DMS53 treated with DMSO at 0.1 percent for 48 hours (cell line): ENCODE results near the gene CAB39.
"Not testable (repeated sequence)": the region's sequence is repeated elsewhere in the genome, so short reads cannot be mapped to it uniquely, and the experiment has no call there.

Source experiments
- DNase-seq: peaks from one replicate; lab custom pipeline; 2025; ENCODE audit not compliant: unreplicated experiment; lab: John Stamatoyannopoulos, UW

The CAB39 gene

DNA sequence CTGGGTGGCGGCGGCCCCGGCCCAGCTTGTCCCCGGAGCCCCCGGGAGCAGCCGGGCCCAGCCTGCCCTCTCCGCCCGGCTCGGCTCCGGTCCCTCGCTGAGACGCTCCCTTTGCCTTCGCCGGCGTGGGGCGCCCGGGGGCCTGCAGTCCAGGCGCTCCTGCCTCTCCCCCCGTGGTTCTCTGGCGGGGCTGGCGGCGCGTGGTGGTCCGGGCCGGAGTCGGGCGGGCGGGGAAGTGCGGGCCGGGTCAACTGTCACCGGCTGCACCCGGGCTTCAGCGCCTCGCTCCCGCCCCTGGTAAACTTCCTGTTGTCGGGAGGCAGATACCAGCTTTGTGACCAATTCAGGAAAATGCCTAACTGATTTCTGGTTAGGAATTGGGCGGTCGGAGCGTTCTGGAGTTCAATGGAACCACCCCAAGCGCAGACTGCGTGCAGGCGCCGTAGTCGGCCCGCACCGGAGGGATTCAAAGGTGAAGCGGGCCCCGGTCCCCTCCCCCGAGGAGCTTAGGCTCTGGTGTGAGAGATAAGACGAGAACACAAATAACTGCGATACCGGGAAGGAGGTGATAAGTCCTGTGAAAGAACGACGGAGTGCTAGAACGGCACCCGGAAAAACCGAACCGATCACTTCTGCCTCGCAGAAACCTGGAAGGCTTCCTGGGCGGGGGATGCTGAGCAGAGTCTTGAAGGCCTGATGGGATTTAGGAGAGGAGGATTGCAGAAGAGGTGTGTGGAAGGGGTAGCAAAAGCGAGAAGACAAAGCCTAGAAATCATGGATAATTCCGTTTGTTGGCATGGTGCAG is 891 bp downstream of the CAB39 start:
- no peak for DNase-seq

DNA sequence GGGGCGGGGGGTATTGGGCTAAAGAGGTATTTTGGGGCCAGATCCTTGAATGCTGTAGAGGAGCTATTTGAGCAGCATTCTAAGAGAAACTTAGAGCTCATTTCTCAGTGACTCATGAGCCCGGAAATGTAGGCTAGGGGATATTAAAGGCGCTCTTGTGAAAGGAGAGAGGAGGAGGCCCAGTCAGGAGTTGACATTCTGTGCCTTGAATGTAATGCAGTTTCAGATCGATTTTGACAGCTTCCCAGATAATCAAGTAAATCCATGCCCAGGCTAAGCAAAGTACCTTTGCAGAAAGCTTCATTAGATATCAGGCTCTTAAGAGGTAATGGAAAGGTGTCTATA is 1.5 kb downstream of the CAB39 start:
- no peak for DNase-seq

DNA sequence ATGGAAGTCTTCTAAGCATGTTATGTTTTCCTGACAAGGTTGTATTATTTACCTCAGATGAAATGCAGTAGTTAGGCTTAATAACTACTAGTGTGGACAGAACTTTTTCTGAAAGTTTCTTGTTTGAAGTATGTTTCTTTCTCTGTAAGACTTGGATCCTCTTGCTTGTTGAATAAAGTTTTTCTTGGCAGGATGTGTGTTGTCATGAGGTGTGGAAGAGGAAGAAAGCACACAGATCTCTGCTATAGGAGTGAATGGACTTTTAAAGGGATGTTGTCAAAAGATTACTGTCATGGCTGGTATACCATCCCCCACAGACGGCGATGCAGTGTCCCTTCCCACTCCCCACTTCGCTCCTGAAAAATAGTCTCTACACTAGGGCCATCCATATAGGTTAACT is 2.6 kb downstream of the CAB39 start:
- no peak for DNase-seq

DNA sequence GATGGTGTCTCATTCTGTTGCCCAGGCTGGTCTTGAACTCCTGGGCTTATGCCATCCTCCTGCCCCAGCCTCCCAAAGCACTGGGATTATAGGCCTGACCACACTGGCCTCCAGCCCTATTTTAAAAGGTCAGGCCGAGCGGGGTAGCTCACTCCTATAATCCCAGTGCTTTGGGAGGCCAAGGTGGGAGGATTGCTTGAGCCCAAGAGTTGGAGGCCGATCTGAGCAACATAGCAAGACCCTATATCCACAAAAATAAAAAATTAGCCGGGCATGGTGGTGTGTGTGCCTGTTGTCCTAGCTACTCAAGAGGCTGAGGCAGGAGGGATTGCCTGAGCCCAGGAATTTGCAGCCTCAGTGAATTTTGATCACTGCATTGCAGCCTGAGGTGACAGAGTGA is 3.9 kb downstream of the CAB39 start:
- no peak for DNase-seq

DNA sequence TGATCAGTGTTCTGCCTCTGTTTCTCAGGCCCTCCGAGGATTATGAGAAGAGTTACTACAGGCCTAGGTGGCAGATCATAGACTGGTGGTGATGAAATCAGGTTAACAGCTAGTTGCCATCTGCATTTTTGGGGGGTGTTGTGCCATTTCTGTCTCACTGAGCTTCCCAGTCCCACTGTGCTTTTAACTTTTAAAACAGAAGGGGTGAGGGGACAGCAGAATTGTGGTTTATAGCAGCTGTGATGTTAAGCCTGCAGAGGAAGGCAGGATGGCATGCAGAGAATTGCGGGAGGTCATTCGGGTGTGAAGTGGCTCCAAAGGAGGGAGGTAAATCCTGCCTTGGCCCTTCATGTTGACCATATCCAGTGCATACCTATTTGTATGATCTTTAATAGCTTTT is 5.0 kb downstream of the CAB39 start:
- no peak for DNase-seq

DNA sequence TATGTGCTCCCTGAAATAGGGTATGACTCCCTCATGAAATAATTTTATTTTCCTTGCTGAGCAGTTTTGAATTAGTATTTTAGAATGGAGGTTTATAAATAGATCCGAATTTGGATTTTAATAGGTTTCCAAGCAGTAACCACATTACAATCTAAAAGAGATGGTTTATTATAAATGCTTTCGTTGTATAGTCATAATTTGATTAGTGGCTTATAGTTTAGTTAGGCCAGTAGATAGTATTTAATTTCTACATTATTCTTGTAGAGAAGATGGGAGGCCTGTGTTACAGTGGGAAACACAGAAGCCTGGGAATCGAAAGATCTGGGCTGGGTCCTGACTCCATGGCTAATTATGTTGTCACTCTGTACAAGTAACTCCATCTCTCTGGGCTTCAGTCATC is 6.7 kb downstream of the CAB39 start:
- DNase-seq = no peak

DNA sequence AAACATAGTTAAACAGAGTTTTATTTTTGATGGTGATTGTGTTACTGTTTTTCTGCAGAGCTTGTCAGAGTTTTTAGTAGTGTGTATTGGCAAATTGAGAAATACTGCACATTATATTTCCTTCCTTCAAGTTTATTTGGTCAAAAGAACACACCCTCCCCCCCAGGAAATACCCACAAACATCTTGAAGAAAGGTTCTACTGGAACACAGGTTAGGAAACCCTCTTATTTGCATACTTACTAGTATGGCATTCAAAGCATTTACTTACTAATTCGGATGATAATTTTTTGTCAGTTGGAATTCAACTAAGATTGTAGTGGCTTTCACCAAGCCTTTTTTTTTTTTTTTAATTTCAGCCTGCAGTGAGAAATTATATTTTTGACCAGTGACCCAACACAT is 9.1 kb downstream of the CAB39 start:
- DNase-seq = no peak

DNA sequence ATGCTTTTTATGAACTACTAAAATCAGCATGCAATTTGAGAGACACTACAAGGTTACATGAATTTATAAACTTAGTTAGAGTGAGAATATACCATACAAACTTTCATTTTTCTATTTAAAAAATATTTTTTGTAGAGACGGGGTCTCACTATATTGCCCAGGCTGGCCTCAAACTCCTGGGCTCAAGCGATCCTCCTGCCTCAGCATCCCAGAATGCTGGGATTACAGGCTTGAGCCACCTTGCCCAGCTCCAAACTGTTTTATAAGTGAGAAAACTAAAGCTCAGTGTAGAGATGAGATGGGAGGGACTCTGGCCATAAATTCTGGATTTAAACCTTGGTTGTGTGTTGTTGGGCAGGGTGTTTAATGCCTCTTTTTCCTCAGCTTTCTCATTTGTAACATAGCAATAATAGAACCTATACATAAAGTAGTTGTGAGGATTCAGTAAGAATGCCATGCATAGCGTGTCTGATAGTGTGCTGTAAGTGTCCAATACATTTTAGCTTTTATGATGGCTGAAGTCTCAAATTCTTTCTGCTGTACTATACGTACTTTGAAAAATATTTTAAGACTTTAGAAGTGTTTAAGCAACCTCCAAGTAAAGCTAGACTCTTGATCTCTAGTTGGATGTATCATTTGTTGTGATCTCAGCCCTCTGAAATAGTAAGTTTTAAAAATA is 9.7 kb downstream of the CAB39 start:
- DNase-seq = no peak

DNA sequence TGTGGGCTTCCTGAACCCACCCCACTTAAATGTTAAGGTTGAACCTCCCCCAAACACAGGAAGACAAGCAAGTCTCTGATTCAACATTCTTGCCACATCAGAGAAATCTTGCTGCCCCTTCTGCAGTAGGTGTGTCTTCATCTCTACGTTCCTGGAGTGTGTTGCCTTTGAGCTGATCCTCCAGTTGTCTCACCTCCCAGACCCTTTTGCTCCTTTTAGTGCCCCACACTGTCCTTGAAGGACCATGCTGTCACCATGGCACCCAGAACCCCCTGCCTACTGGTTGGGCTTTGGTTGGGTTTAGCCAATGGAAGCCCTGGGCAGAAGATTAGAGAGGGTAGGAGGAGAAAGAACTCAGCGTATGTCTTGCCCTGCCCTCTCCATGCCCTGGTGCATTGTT is 10.7 kb downstream of the CAB39 start:
- no peak for DNase-seq

DNA sequence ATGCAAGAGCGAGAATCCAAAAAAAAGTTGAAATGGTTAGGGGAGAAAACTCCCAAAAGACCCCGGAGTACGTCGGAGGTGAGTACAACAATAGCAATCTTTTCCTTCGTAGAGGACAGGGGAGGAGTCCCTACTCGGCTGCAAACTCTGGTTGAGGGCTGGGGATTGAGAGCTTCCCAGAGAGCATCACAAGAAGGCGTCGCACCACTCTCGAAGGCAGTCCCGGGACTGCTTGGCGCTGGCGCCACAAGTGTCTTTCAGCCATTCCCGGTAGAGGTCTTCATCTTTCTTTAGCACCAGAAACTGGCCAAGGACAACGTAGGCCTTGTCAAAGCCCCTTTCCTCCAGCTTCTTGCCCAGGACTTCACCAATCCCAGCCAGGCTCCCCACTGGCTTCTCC is 12.3 kb downstream of the CAB39 start:
- DNase-seq = not testable (repeated sequence)

DNA sequence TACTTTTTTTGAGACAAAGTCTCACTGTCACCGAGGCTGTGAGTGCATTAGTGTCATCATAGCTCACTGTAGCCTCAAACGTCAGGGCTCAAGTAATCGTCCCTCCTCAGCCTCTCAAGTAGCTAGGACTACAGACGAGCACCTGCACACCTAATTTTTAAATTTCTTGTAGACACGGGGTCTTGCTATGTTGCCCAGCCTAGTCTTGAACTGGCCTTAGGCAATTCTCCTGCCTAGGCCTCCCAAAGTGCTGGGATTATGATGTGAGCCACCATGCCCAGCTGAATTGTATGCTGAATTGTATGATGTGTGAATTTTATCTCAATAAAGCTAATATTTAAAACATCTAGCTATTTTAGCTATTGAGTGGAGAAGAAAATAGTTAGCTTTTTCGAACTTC is 18.9 kb downstream of the CAB39 start:
- DNase-seq = no peak

DNA sequence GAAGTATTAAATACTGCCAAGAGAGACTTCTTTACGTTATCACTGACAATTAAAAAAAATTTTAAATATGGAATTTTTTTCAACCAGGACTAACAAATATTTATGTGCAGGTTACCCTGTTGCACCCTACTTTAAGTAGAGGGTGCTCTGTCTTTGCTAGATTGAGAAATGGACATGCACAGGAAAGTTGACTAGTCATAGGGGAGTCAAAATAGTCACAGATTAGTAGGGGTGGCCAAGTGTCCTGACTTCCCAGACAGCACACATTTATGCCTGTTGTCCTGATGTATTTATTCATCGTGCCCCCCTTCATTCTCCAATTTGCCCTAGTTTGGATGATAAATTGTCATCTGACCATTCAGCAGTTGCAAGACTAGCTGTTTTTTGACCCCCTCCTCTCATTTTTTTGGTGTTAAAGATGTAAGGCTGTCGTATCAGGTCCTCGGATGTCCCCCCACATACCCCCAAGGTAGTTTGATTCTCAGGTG is 20.3 kb downstream of the CAB39 start:
- no peak for DNase-seq

DNA sequence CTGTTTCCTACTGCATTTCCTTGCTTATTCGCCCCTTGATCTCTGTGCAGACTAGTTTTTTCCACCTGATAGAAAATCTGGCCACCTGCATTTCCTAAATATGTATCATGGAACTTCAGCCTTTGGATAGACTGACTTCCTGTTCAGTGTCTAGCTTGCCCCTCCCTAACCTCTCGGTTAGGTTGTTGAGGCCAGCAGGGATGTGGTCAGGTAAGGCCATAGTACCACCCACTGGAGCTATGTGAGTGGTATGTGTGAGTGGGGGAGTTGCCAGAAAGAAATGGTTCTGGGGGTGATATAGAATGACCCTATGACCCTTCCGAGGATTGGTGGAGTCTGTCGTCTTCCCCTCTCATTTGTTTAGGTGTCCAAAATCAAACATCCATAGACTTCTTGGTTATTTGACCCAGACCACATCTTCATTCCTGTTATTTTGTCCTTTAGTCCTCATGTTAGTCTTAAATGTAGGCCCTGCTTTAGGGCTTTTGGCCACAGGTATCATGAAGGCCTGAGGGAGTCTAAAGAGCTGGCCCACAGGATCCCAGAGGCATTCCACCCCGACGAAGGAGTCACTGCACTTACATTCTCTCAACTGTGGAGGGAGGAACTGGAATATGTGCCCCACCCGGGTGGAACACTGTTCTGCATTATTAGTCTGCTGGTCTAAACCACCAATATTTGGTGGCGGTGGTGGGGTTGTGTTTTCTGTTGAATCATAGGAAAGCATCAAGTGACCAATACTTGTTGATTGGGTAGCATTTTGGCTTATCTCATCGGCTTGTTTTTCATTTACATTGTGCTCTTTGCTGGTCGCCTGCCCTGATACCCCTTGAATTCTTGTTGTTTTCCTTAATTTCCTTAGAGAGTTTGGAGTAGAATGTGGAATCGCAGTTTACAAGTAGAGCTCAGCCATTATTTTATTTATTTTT is 21.9 kb downstream of the CAB39 start:
- DNase-seq = no peak

DNA sequence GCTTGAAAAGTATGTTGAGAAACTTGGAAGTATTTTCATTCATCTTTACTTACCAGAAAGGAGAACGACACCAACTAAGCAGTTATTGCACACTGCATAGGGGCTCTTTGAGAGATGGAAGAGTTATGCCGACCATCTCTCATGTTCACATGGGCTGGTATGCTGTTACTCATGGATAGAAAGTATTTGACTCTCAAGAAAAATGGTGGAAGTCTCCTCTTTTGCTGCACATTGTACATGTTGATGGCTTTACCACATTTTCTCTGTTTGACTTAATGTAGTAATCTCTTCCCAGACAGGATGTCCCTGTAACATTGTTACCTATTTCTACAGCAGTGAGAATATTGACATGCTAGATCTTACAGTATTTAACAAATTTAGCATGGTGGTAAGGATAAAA is 23.2 kb downstream of the CAB39 start:
- DNase-seq = no peak

DNA sequence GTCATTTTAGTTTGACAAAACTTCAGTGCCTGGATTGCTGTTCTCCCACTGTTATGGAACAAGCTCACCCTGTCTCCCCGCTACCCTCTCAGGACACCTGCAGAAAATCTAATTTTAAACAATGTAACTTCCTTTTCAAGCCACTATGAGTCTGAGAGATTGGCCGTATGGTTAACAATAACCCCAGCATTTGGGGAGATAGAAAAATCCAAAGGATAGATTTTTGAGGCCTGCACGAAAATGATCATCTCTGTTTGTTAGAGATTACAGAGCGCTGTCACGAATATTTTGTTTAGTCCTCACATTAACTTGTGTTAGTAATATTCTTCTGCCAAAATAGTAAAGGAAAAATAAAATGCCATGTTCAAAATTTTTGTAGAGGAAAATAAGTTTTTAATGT is 24.7 kb downstream of the CAB39 start:
- DNase-seq = no peak

DNA sequence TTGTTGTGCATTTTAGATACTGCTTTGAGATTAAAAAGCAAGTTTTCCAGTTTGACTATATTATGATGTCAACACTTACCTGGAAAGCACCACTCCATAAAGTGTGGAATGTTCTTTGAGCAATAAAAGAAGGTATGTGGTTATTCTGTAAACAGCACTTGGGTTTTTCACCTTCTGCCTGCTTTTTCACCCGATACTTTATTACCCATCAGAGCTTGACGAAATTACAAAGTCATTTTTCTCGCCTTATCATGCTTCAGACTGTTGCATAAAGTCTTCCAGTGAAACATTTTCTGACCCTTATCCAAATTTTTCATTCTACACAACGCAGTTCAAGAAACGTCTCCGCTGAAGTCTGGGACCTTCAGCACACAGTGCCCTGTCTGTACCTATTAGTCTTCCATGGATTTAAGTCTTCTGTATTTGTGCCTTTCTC is 25.2 kb downstream of the CAB39 start:
- DNase-seq = peak; percentile 12

DNA sequence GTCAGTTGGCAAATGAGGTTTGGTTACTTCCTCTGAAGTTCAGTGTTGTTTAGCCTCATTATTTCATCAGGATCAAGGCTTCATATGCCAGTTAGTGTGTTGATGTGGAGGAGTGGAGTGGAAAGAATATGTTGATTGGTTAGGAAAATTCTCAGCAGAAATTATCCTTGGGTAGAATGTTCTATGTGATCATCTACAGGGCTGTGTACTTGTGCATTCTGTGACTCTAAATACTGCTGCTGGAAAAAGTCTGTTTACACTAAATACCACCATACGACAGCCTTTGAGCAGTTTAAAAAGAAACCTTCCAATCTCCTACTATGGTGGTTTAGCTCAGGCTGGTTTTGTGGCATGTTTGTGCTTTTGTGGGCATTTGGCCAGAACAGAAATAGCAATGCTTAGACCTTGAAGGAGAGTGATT is 25.8 kb downstream of the CAB39 start:
- DNase-seq = no peak

DNA sequence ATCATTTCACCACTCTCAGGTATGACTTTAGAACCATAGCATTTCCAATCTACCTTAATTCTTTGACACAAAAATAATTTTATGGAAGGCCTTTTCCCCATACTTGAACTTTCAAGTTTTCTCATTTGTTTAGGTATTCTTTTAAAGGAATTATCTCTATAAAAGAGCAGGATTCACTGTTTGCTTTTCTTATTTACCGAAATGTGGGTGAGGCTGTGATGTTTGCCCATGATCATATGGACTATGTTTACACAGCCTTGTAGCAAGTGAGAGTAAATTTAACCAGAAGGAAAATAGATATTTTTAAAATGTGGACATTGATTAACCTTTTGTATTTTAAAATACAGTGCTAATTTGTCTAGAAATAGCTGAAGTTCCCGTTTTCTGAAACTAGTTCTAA is 26.3 kb downstream of the CAB39 start:
- DNase-seq = peak; percentile 25

DNA sequence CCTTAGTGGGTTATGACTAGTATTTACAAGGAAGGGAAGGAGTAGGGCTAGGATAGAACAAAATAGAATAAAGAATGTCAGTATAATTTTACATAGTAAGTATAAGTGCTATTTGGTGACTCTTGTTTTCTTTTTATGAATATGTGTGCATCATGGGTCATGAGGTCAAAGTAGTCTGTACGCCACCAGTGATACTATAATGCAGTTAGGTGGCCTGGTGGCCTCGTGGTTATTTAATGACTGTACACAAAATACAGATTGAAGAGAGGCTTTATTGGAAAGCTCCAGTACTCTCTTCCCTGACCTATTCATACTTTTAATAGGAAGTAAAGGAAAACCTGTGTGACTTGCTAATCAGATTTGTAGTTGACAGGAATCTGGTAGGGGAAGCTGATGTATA is 27.3 kb downstream of the CAB39 start:
- DNase-seq = no peak

DNA sequence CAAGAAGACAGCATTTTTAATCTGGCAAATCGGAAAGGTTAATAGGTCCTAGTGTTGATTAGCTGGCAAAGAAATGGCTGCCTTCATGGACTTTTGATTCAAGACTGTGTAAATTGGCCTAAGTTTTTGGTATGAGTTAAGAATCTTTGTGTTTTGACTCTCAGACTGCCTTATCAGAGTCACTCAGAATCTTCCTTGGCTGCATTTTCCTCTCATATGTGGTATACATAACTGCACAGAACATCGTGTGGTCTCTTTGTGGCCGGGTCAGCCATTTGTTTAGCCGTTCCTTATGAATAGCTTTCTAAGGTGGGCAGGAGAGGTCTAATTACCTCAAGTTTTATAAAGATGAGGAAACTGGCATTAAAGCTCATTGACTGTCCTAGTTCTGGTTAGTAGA is 30.1 kb downstream of the CAB39 start:
- DNase-seq = no peak

DNA sequence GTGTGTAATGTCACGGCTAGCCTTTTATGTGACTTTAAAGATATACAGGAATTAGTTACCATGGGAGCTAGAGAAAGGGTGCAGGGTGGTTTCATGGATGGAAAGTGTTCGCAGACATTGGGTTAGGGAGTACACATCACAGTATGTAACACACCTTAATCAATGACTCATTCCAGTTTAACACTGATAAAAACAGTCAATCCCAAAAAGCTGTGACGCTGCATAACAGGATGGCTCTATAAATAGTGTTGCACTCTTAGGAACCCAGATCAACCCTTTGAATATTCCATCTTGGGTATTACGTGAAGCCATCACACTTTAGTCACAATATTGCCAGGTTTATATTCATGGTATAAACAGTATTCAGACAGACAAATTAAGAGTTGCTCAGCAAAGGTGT is 33.6 kb downstream of the CAB39 start:
- DNase-seq = no peak

DNA sequence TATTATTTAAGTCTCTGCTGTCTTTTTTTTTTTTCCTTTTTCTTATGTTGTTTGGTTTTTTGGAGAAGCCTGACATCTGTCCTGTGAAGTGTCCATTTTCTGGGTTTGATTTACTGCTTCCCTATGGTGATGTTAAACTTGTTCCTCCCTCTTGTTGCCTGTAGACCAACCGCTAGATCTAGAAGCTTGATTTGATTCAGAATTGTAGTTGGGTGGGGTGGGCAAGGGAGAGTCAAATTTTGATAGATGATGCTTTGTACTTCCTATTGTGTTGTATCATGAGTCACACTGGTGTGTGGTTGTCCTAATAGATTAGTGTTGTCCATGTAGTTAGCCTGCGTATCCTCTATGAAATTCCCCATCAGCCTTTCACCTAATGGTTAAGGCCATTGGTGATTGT is 35.4 kb downstream of the CAB39 start:
- no peak for DNase-seq
